ENCODE data around the gene PLIN1.

DNA sequence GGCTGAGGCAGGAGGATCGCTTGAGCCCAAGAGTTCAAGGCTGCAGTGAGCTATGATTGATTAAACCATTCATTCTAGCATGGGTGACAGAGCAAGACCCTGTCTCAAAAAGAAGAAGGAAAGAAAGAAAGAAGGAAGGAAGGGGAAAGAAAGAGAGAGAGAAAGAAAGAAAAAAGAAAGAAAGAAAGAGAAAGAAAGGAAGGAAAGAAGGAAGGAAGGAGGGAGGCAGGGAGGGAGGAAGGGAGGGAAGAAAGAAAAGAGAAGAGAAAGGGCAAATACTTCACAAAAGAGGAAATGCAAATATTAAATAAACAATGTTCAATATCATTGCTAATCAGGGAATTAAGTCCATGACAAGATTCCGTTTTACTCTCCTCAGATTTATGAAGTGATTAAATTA is 19.9 kb downstream of the PLIN1 start:
- TF ChIP-seq, protein P1, sequence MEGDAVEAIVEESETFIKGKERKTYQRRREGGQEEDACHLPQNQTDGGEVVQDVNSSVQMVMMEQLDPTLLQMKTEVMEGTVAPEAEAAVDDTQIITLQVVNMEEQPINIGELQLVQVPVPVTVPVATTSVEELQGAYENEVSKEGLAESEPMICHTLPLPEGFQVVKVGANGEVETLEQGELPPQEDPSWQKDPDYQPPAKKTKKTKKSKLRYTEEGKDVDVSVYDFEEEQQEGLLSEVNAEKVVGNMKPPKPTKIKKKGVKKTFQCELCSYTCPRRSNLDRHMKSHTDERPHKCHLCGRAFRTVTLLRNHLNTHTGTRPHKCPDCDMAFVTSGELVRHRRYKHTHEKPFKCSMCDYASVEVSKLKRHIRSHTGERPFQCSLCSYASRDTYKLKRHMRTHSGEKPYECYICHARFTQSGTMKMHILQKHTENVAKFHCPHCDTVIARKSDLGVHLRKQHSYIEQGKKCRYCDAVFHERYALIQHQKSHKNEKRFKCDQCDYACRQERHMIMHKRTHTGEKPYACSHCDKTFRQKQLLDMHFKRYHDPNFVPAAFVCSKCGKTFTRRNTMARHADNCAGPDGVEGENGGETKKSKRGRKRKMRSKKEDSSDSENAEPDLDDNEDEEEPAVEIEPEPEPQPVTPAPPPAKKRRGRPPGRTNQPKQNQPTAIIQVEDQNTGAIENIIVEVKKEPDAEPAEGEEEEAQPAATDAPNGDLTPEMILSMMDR (IDR thresholded peaks at IDR 0.05; ENCODE audit: low read depth, low read length) = no peak
- TF ChIP-seq POLR2A (IDR thresholded peaks at IDR 0.05; ENCODE audit: extremely low read depth, insufficient read length) = no peak
- TF ChIP-seq, protein P2, sequence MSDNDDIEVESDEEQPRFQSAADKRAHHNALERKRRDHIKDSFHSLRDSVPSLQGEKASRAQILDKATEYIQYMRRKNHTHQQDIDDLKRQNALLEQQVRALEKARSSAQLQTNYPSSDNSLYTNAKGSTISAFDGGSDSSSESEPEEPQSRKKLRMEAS (IDR thresholded peaks at IDR 0.05; ENCODE audit: low read depth, low read length) = no peak
